ENCODE results near the gene FKBP11.

DNA sequence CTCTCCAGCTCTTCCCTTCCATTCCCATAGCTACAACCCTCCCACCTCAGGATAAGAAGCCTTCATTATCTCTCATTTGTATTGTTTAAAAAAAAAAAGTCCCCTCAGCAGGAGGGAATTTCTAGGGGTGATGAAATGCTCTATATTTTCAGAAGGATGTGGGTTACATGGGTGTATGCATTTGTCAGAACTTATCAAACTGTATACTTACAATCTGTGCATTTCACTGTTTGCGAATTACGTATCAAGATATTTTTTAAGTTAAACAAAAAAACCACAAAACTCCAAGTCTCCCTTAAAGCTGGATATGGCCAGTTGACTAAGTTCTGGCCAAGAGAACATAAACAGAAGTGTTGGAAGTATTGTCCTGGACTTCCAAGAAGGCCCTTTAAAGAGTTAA is 2.0 kb upstream of the FKBP11 start:
- no peak for TF ChIP-seq POLR2AphosphoS5 (IDR thresholded peaks at IDR 0.05)
- TF ChIP-seq, protein P1, sequence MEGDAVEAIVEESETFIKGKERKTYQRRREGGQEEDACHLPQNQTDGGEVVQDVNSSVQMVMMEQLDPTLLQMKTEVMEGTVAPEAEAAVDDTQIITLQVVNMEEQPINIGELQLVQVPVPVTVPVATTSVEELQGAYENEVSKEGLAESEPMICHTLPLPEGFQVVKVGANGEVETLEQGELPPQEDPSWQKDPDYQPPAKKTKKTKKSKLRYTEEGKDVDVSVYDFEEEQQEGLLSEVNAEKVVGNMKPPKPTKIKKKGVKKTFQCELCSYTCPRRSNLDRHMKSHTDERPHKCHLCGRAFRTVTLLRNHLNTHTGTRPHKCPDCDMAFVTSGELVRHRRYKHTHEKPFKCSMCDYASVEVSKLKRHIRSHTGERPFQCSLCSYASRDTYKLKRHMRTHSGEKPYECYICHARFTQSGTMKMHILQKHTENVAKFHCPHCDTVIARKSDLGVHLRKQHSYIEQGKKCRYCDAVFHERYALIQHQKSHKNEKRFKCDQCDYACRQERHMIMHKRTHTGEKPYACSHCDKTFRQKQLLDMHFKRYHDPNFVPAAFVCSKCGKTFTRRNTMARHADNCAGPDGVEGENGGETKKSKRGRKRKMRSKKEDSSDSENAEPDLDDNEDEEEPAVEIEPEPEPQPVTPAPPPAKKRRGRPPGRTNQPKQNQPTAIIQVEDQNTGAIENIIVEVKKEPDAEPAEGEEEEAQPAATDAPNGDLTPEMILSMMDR (IDR thresholded peaks at IDR 0.05) = no peak
